ENCODE results near the gene MSI2. TPM values are rescaled to one million over a fixed set of nuclear protein-coding genes. Genes with fewer than 3 reads are reported as not detected.

The MSI2 gene
- polyA plus RNA-seq, 1 of the 3 experiments (the other 2 are of a cell fraction): 24.1 TPM

- Histone ChIP-seq H3F3A (replicated peaks; ENCODE audit: insufficient read depth) (no peaks in the 10 kb centered on the region), H3K4me1 (ENCODE audit: control insufficient read depth in 1 of 2, insufficient read depth in 2 of 2, low read depth in 1 of 2, low read length in 1 of 2) (peaks cover 10 to 94% of the 10 kb centered on the region in 2 experiments; a peak in 3 of 4 replicates), H3K4me3 (ENCODE audit: low read depth in 2 of 2, low read length in 1 of 2) (no peak overlapping the region), H2AFZ (ENCODE audit: low read depth) (no peak overlapping the region), H3K9me3 (no peaks in the 10 kb centered on the region), H3K36me3 (replicated peaks in 1 of 2; ENCODE audit: control insufficient read depth in 1 of 2, insufficient read depth in 2 of 2, low read length in 1 of 2) (no peaks in the 10 kb centered on the region), H3K9ac (no peak overlapping the region), H3K9me2 (no peaks in the 10 kb centered on the region), H3K27ac (ENCODE audit: low read depth in 2 of 2, low read length in 1 of 2) (peak overlapping the region in 1 of 2 experiments; percentile 99; a peak in 2 of 4 replicates), H3K79me2 (ENCODE audit: insufficient read depth) (no peaks in the 10 kb centered on the region), H3K27me3 (ENCODE audit: insufficient read depth) (no peaks in the 10 kb centered on the region), H4K20me1 (ENCODE audit: insufficient read depth) (no peaks in the 10 kb centered on the region), H3K4me2 (no peak overlapping the region)
- 87% methylated on average over 4 of the region's 4 CpGs for WGBS (ENCODE audit: low lambda C conversion rate)
- ChIA-PET CTCF (interaction anchor here (0.7 to 2.5 kb wide), 15 partner anchors 8 to 223 kb away, joined by 3 to 14 read pairs (median 4); no protein-coding TSS in a partner anchor), POLR2A (interaction anchor here (1.1 to 2.3 kb wide), 9 partner anchors 9 to 139 kb away, joined by 3 to 14 read pairs (median 5); no protein-coding TSS in a partner anchor)
- TF ChIP-seq YY1 (IDR thresholded peaks at IDR 0.05; ENCODE audit: low read depth): no peak
- no peak for TF ChIP-seq CHD2 (IDR thresholded peaks at IDR 0.05; ENCODE audit: low read length, partially characterized antibody)
- no peak for TF ChIP-seq NRF1 (IDR thresholded peaks at IDR 0.05; ENCODE audit: low read depth, low read length)
- TF ChIP-seq, protein P1, sequence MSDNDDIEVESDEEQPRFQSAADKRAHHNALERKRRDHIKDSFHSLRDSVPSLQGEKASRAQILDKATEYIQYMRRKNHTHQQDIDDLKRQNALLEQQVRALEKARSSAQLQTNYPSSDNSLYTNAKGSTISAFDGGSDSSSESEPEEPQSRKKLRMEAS (IDR thresholded peaks at IDR 0.05; ENCODE audit: low read depth): no peak
- peak; percentile 17; the same call in 1 of the 2 replicates for TF ChIP-seq RFX5 (IDR thresholded peaks at IDR 0.05; ENCODE audit: low read length)
- TF ChIP-seq, protein P2, sequence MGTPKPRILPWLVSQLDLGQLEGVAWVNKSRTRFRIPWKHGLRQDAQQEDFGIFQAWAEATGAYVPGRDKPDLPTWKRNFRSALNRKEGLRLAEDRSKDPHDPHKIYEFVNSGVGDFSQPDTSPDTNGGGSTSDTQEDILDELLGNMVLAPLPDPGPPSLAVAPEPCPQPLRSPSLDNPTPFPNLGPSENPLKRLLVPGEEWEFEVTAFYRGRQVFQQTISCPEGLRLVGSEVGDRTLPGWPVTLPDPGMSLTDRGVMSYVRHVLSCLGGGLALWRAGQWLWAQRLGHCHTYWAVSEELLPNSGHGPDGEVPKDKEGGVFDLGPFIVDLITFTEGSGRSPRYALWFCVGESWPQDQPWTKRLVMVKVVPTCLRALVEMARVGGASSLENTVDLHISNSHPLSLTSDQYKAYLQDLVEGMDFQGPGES (IDR thresholded peaks at IDR 0.05; ENCODE audit: low read depth, low read length): no peak
- no peak for TF ChIP-seq USF2 (IDR thresholded peaks at IDR 0.05; ENCODE audit: borderline replicate concordance, low read depth, low read length)
- TF ChIP-seq RAD21 (IDR thresholded peaks at IDR 0.05; ENCODE audit: low read length): peak; percentile 7; the same call in 1 of the 2 replicates
- no peak for TF ChIP-seq TEAD4 (IDR thresholded peaks at IDR 0.05; ENCODE audit: borderline replicate concordance, insufficient read depth)
- TF ChIP-seq POLR2AphosphoS5 (IDR thresholded peaks at IDR 0.05; ENCODE audit: low read depth, low read length): no peak
- DNase-seq: no peak
Observed at GRCh38 chr17:57560319-57560705, 304.0 kb downstream of the MSI2 start.

GRCh38 chr17:57561072-57561861 is 304.9 kb downstream of the MSI2 start:
- CTCF ChIA-PET: interaction anchor here (1.0 to 2.5 kb wide), 17 partner anchors 9 to 317 kb away, joined by 3 to 11 read pairs (median 4); no protein-coding TSS in a partner anchor
- Histone ChIP-seq H3K9ac (no peak overlapping the region), H3K9me2 (no peaks in the 10 kb centered on the region), H3K4me3 (ENCODE audit: low read depth in 2 of 2, low read length in 1 of 2) (no peak overlapping the region), H3K4me2 (no peak overlapping the region), H3K79me2 (ENCODE audit: insufficient read depth) (no peaks in the 10 kb centered on the region), H3K9me3 (no peaks in the 10 kb centered on the region), H3F3A (replicated peaks; ENCODE audit: insufficient read depth) (no peaks in the 10 kb centered on the region), H4K20me1 (ENCODE audit: insufficient read depth) (no peaks in the 10 kb centered on the region), H3K27ac (ENCODE audit: low read depth in 2 of 2, low read length in 1 of 2) (peak overlapping the region in 1 of 2 experiments; percentile 99; a peak in 2 of 4 replicates), H2AFZ (ENCODE audit: low read depth) (no peak overlapping the region), H3K27me3 (ENCODE audit: insufficient read depth) (no peaks in the 10 kb centered on the region), H3K36me3 (replicated peaks in 1 of 2; ENCODE audit: control insufficient read depth in 1 of 2, insufficient read depth in 2 of 2, low read length in 1 of 2) (peaks cover 0 to 3% of the 10 kb centered on the region in 2 experiments), H3K4me1 (ENCODE audit: control insufficient read depth in 1 of 2, insufficient read depth in 2 of 2, low read depth in 1 of 2, low read length in 1 of 2) (peaks cover 10 to 94% of the 10 kb centered on the region in 2 experiments; a peak in 3 of 4 replicates)
- POLR2A ChIA-PET: interaction anchor here (0.9 to 2.3 kb wide), 5 partner anchors 11 to 222 kb away, joined by 3 to 11 read pairs (median 5); no protein-coding TSS in a partner anchor
- DNase-seq: no peak
- WGBS (ENCODE audit: low lambda C conversion rate): 94% methylated on average over 12 of the region's 12 CpGs
- TF ChIP-seq PBX3 (IDR thresholded peaks at IDR 0.05): no peak
- no peak for TF ChIP-seq SIN3A (IDR thresholded peaks at IDR 0.05; ENCODE audit: borderline replicate concordance, low read depth, low read length)
- no peak for TF ChIP-seq RAD21 (IDR thresholded peaks at IDR 0.05; ENCODE audit: low read length)
- no peak for TF ChIP-seq ELF1 (IDR thresholded peaks at IDR 0.05)
- TF ChIP-seq NFIC (IDR thresholded peaks at IDR 0.05; ENCODE audit: borderline replicate concordance): no peak
- no peak for TF ChIP-seq MEF2A (IDR thresholded peaks at IDR 0.05; ENCODE audit: borderline replicate concordance, low read depth)
- TF ChIP-seq EP300 (IDR thresholded peaks at IDR 0.05; ENCODE audit: borderline replicate concordance in 1 of 2, low read depth in 1 of 2, low read length in 1 of 2): no peak
- TF ChIP-seq GABPA (IDR thresholded peaks at IDR 0.05; ENCODE audit: low read depth): no peak
- no peak for TF ChIP-seq USF1 (IDR thresholded peaks at IDR 0.05; ENCODE audit: borderline replicate concordance, low read depth)
- TF ChIP-seq FOXJ3 (CRISPR knock-in tag; IDR thresholded peaks at IDR 0.05): no peak
- TF ChIP-seq RCOR1 (IDR thresholded peaks at IDR 0.05; ENCODE audit: low read length): no peak
- TF ChIP-seq, protein P3, sequence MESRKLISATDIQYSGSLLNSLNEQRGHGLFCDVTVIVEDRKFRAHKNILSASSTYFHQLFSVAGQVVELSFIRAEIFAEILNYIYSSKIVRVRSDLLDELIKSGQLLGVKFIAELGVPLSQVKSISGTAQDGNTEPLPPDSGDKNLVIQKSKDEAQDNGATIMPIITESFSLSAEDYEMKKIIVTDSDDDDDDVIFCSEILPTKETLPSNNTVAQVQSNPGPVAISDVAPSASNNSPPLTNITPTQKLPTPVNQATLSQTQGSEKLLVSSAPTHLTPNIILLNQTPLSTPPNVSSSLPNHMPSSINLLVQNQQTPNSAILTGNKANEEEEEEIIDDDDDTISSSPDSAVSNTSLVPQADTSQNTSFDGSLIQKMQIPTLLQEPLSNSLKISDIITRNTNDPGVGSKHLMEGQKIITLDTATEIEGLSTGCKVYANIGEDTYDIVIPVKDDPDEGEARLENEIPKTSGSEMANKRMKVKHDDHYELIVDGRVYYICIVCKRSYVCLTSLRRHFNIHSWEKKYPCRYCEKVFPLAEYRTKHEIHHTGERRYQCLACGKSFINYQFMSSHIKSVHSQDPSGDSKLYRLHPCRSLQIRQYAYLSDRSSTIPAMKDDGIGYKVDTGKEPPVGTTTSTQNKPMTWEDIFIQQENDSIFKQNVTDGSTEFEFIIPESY (IDR thresholded peaks at IDR 0.05; ENCODE audit: borderline replicate concordance, low read depth): no peak
